ENCODE data around the gene CASTOR2.
A peak's percentile ranks its signal among the peaks of the same experiment; 100 is the strongest.

Gene CASTOR2

DNA sequence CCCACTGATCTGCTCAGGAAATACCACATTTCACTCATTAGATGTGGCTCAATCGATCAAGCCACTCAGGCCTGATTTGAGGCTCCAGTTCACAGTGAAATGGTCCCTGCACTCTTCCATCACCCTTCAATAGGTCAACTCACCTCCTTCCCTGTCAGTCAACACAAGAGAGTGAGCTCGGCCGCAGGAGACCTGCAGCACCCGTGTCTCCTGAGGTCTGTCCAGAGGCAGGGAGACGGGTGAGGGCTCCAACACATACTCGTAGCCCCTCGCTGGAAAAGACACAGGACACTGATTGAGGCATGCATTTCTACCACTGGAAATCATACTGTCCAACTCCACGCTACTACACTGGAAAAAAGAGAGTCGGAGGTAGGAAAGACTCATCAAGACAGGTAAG is 102.0 kb downstream of the CASTOR2 start:
- no peak for TF ChIP-seq ZFX (IDR thresholded peaks at IDR 0.05; ENCODE audit: borderline replicate concordance)
- TF ChIP-seq, protein P1, sequence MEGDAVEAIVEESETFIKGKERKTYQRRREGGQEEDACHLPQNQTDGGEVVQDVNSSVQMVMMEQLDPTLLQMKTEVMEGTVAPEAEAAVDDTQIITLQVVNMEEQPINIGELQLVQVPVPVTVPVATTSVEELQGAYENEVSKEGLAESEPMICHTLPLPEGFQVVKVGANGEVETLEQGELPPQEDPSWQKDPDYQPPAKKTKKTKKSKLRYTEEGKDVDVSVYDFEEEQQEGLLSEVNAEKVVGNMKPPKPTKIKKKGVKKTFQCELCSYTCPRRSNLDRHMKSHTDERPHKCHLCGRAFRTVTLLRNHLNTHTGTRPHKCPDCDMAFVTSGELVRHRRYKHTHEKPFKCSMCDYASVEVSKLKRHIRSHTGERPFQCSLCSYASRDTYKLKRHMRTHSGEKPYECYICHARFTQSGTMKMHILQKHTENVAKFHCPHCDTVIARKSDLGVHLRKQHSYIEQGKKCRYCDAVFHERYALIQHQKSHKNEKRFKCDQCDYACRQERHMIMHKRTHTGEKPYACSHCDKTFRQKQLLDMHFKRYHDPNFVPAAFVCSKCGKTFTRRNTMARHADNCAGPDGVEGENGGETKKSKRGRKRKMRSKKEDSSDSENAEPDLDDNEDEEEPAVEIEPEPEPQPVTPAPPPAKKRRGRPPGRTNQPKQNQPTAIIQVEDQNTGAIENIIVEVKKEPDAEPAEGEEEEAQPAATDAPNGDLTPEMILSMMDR (IDR thresholded peaks at IDR 0.05) = no peak
- no peak overlapping the region for H3K27ac ChIP-seq

DNA sequence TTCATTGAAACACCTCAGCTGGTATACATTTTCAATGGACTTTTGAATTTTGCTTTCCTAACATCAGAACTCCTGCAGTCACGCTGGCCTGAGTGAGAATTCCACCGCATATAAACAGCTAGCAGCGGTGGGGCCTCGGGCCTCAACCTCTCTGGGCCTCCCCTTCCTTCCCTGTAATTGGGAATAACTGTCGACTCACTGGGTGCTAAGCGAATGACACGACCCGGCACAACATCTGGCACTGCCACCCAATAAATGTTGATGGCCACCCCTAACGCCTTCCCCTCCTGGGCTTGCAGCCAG is 108.4 kb downstream of the CASTOR2 start:
- no peak for TF ChIP-seq ZFX (IDR thresholded peaks at IDR 0.05; ENCODE audit: borderline replicate concordance)
- TF ChIP-seq, protein P1 (IDR thresholded peaks at IDR 0.05) = no peak
- H3K27ac ChIP-seq = peak overlapping the region; percentile 88

DNA sequence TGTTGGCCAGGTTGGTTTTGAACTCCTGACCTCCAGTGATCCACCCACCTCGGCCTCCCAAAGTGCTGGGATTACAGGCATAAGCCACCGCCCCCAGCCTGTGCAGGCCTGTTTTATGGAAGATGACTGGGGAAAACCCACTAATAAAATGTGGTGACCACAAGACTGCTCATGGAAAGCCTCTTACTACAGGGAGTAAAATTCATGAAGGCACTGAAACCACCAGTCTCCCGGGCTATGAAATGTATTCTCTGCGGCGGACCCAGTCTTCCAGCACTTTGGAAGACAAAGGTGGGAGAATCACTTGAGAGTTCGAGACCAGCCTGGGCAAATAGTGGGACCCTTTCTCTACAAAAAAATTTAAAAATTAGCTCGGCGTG is 109.7 kb downstream of the CASTOR2 start:
- peak overlapping the region; percentile 88 for H3K27ac ChIP-seq
